GM21526 (cell line): ENCODE results near the gene PARP3.

Experiments
- ATAC-seq: cut with Tn5 transposase; IDR thresholded peaks from one replicate; pipeline ENCODE4 v1.9.1; 2021; ENCODE audit warnings: moderate library complexity; ENCODE audit not compliant: unreplicated experiment, low FRiP score

The PARP3 gene

GRCh38 chr3:51947215-51947900 is 5.2 kb downstream of the PARP3 start:
- ATAC-seq: no peak

GRCh38 chr3:51948016-51948580 is 5.9 kb downstream of the PARP3 start:
- no peak for ATAC-seq

- ATAC-seq: no peak
Observed at GRCh38 chr3:51949121-51949520, 7.0 kb downstream of the PARP3 start.

- no peak for ATAC-seq
Observed at GRCh38 chr3:51950899-51951298, 8.7 kb downstream of the PARP3 start.

GRCh38 chr3:51953445-51953844 is 11.3 kb downstream of the PARP3 start:
- ATAC-seq: no peak

- no peak for ATAC-seq
Observed at GRCh38 chr3:51954105-51954504, 11.9 kb downstream of the PARP3 start.

GRCh38 chr3:51954713-51955112 is 12.6 kb downstream of the PARP3 start:
- no peak for ATAC-seq

GRCh38 chr3:51955175-51955892 is 13.2 kb downstream of the PARP3 start, which contains the start of gene GPR62:
TSS of gene GPR62 (plus strand) at chr3:51955381. CDS start at chr3:51955653, 272 bp downstream.
- ATAC-seq: no peak

- no peak for ATAC-seq
Observed at GRCh38 chr3:51955893-51956770, 14.0 kb downstream of the PARP3 start.

- ATAC-seq: no peak
Observed at GRCh38 chr3:51957520-51958205, 15.5 kb downstream of the PARP3 start.

GRCh38 chr3:51958603-51959521 is 16.7 kb downstream of the PARP3 start:
- no peak for ATAC-seq

GRCh38 chr3:51959651-51960050 is 17.5 kb downstream of the PARP3 start:
- ATAC-seq: no peak

- no peak for ATAC-seq
Observed at GRCh38 chr3:51960386-51960785, 18.2 kb downstream of the PARP3 start.

GRCh38 chr3:51961011-51961410 is 18.8 kb downstream of the PARP3 start:
- ATAC-seq: no peak

GRCh38 chr3:51961602-51962569 is 19.7 kb downstream of the PARP3 start:
- ATAC-seq: no peak

GRCh38 chr3:51962854-51963530 is 20.8 kb downstream of the PARP3 start:
- no peak for ATAC-seq

GRCh38 chr3:51963951-51964451 is 21.8 kb downstream of the PARP3 start:
- ATAC-seq: no peak
